Right cardiac atrium (tissue), 5 donors: Measurements from ENCODE around the gene PPP1R9A. TPM values are rescaled to one million over a fixed set of nuclear protein-coding genes. Genes with fewer than 3 reads are reported as not detected.
A peak's percentile ranks its signal among the peaks of the same experiment; 100 is the strongest.

Experiments
- ATAC-seq, 2 donors: fragments of 200-7000 bp; cut with Tn5 transposase; one replicate each; pipeline versions ENCODE4 v1.8.0 to v1.9.1; 2020; ENCODE audit warnings: moderate library complexity in 2 of 2, mild to moderate bottlenecking in 1 of 2
- DNase-seq, 3 donors: peaks; one replicate each; pipeline ENCODE4 v3.0.0-alpha.2; 2020
- H3K27ac ChIP-seq: one replicate; pipeline ENCODE4 v1.5.1; 2013; ENCODE audit warnings: mild to moderate bottlenecking, low read length, control low read depth, moderate library complexity
- H3K27me3 ChIP-seq: one replicate; pipeline ENCODE4 v1.6.1; 2013; ENCODE audit not compliant: control insufficient read depth, insufficient read depth
- H3K4me1 ChIP-seq: one replicate; pipeline ENCODE4 v1.6.1; 2013; ENCODE audit warnings: low read length; ENCODE audit not compliant: control insufficient read depth, insufficient read depth
- H3K4me3 ChIP-seq: one replicate; pipeline ENCODE4 v1.5.1; 2013; ENCODE audit warnings: low read length, control low read depth
- H3K9me3 ChIP-seq: one replicate; pipeline ENCODE4 v1.6.1; 2013; ENCODE audit warnings: low read length; ENCODE audit not compliant: control insufficient read depth
- WGBS: extraction: QIAGEN DNeasy Blood & Tissue Kit; methylation state at CpG from one replicate; pipeline ENCODE4 v1.1.7; 2013; 5-methylcytosine and 5-hydroxymethylcytosine counted together
- intact Hi-C, 4 donors: fragments of 100-400 bp; cut with DNase I; formaldehyde crosslinking; loops; one replicate each; pipeline versions ENCODE4 v1.11.0 to v1.14.0; 2022 to 2023
- polyA plus RNA-seq: library from polyadenylated mRNA; stranded (reverse); fragments of 200-250 nt; gene quantifications from one replicate; pipeline ENCODE4 v1.2.3, GENCODE V29; 2013
- total RNA-seq, 4 donors: library from RNA; stranded (reverse); fragmentation: NEBNext Ultra II Directional; extraction: Animal tissue kit (Norgen Biotek cat#: 25700); gene quantifications; one replicate each; pipeline ENCODE4 v1.2.1, GENCODE V29; 2021
- donor health status: healthy with polysubstance abuse.
- donor health status: DM: no; HTN: yes; CAD: no.
- donor health status: DM: no; HTN: no; CAD: no.
- donor health status: DM: no; HTN: yes; CAD: no; lungs with severe emphysema.
- donor health status: DM: yes; HTN: yes; CAD: no.

The PPP1R9A gene
- total and polyA plus RNA-seq, 5 donors, result 3.7 to 37.3 (median 28.5) TPM

GRCh38 chr7:94912085-94912484 is 4.7 kb downstream of the PPP1R9A start:
- no peaks in the 10 kb centered on the region for H3K27me3 ChIP-seq
- H3K4me1 ChIP-seq, result no peaks in the 10 kb centered on the region
- no peak overlapping the region for H3K4me3 ChIP-seq
- no peak overlapping the region for H3K27ac ChIP-seq
- DNase-seq (no peak), ATAC-seq (no peak)
- H3K9me3 ChIP-seq, result no peaks in the 10 kb centered on the region
- intact Hi-C loops, result no loop called here

DNA sequence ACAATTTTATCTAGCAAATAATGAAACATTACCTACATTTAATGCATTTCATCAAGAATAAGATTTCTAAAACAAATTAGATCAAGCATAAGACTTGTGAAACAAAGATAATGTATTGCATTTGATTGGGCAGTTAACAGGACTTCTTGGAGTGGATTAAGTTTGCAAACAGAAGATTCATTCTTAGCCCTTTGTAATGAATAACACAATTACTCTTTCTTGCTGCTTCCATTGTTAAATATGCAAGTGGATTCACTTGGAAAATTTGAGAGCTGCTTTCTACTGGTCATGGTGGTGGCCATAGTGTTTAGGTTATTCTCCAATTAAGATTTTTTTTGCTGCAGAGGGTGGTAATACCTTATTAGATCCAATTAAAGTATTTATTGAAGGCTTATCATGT is 6.0 kb downstream of the PPP1R9A start:
- no peaks in the 10 kb centered on the region for H3K27me3 ChIP-seq
- H3K4me1 ChIP-seq, result no peaks in the 10 kb centered on the region
- intact Hi-C loops, result no loop called here
- no peaks in the 10 kb centered on the region for H3K9me3 ChIP-seq
- H3K27ac ChIP-seq, result no peak overlapping the region
- ATAC-seq, result no peak
- H3K4me3 ChIP-seq, result no peak overlapping the region
- no peak for DNase-seq

DNA sequence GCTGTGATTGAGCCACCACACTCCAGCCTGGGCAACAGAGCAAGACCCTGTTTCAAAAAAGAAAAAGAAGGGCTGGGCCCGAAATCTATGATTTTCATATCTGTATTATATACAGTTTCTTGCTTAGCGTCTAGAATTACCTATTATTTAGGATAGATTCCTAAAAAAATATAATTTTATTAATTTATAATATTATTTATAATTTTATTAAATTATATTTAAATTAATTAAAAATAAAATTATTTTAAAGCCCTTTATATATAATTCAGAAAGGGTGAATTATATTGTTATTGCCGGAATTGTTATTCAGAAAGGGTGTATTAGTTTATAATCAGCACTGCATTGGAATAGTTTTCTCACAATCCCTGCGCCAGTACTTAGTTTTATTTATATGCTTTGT is 14.5 kb downstream of the PPP1R9A start:
- Histone ChIP-seq H3K27me3 (no peaks in the 10 kb centered on the region), H3K4me1 (no peaks in the 10 kb centered on the region), H3K27ac (no peak overlapping the region), H3K9me3 (no peaks in the 10 kb centered on the region), H3K4me3 (no peak overlapping the region)
- intact Hi-C loops, result no loop called here
- no peak for DNase-seq
- WGBS, result 84% methylated on average over 4 of the region's 4 CpGs
- ATAC-seq, result no peak

DNA sequence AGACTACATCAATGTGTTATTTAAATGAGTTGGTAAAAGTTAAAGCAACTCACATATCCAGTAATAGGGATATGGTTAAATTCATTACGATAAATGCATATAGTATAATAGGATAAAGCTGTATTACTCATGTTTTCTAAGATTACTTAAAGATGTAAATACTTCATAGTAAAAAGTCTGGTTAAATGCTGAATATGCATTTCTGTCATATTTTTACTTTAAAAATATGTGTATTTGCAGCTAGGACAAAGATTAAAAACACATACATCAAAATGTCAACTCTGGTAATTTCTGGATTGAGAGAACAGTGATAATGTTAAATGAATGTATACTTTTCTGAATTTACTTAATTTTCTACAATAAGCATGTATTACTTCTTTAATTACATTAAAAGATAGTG is 15.1 kb downstream of the PPP1R9A start:
- no peaks in the 10 kb centered on the region for H3K4me1 ChIP-seq
- no peaks in the 10 kb centered on the region for H3K9me3 ChIP-seq
- 97% methylated on average over 1 of the region's 1 CpG for WGBS
- DNase-seq (no peak), ATAC-seq (no peak)
- H3K27me3 ChIP-seq, result no peaks in the 10 kb centered on the region
- intact Hi-C loops, result no loop called here
- no peak overlapping the region for H3K27ac ChIP-seq
- no peak overlapping the region for H3K4me3 ChIP-seq

DNA sequence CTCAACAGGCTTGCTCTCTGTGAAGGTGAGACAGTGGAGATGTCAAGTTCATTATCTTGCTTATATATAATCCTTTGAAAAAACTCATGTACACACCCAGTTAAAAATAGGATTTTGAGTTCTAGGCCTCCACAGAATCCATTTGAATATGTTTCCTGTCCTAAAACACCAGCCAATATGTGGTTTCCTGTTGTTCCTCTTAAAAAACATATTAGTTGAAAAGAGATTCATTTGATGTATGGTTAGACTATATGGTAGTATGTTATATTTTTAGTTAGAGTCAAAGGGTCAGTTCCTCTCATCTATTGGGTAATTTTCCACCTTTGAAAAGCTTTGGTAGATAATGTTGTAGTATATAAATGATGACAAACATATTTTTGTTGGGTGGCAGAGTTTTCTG is 16.0 kb downstream of the PPP1R9A start:
- ATAC-seq, result no peak
- Histone ChIP-seq H3K27me3 (no peaks in the 10 kb centered on the region), H3K9me3 (no peaks in the 10 kb centered on the region), H3K4me3 (no peak overlapping the region), H3K4me1 (no peaks in the 10 kb centered on the region), H3K27ac (no peak overlapping the region)
- intact Hi-C loops, result no loop called here
- no peak for DNase-seq

- intact Hi-C loops, result no loop called here
- no peak overlapping the region for H3K4me3 ChIP-seq
- DNase-seq (no peak), ATAC-seq (no peak)
- H3K27me3 ChIP-seq, result no peaks in the 10 kb centered on the region
- H3K27ac ChIP-seq, result no peak overlapping the region
- no peaks in the 10 kb centered on the region for H3K9me3 ChIP-seq
- no peaks in the 10 kb centered on the region for H3K4me1 ChIP-seq
These were observed 20.8 kb downstream of the PPP1R9A start for GRCh38 chr7:94928168-94928707.

GRCh38 chr7:94933256-94933990 is 26.0 kb downstream of the PPP1R9A start:
- peak; percentile 55 to 64 for ATAC-seq
- Histone ChIP-seq H3K27ac (no peak overlapping the region), H3K9me3 (no peaks in the 10 kb centered on the region), H3K4me1 (no peaks in the 10 kb centered on the region), H3K4me3 (no peak overlapping the region), H3K27me3 (no peaks in the 10 kb centered on the region)
- intact Hi-C loops, result no loop called here
- DNase-seq, result no peak
- WGBS, result 36% methylated on average over 3 of the region's 3 CpGs

DNA sequence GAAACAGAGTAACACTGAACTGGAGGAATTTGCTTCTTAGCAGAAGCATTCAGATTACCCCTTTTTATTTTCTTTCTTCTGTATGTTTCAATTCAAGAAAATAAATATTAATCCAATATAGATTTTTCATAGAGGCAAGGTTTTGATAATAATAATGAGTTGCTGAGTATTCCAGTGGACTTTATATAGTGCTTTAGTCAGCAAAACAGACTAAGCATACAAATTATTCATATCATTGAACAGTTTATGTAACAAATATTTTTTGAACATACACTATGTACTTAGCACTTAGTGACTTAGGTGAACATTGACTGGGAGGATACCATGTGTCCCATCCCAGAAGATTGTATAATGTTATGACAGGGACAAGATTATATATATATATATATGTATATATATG is 32.0 kb downstream of the PPP1R9A start:
- no peaks in the 10 kb centered on the region for H3K4me1 ChIP-seq
- intact Hi-C loops, result no loop called here
- no peak for ATAC-seq

DNA sequence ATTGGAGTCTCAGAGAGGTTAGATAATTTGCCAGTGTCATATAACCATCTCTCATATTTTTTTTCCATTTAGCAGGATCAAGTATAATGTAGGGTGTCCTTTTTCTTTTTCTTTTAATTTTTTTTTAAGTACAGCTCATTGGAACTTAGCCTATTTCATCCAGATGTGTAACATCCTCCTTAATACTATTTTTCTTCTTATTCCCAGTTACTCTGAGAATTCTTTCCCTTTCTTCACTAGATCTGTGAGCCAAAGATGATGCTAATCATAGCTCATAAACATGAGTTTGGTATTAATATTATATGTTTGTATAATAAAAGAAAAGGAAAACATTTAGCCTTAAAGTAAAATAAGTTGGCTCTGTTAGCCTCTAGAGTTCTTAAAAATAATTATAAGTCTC is 32.8 kb downstream of the PPP1R9A start:
- intact Hi-C loops, result no loop called here
- H3K27ac ChIP-seq, result no peak overlapping the region
- no peak overlapping the region for H3K4me3 ChIP-seq
- H3K27me3 ChIP-seq, result no peaks in the 10 kb centered on the region
- DNase-seq, result no peak
- no peaks in the 10 kb centered on the region for H3K9me3 ChIP-seq
- no peaks in the 10 kb centered on the region for H3K4me1 ChIP-seq
- no peak for ATAC-seq

More for the DNA sequence above, 32.0 kb downstream of the PPP1R9A start:
- no peak for DNase-seq
- Histone ChIP-seq H3K27ac (no peak overlapping the region), H3K4me3 (no peak overlapping the region), H3K9me3 (no peaks in the 10 kb centered on the region), H3K27me3 (no peaks in the 10 kb centered on the region)

- no peak for ATAC-seq
- 95% methylated on average over 3 of the region's 3 CpGs for WGBS
- no peak overlapping the region for H3K27ac ChIP-seq
These were observed 34.6 kb downstream of the PPP1R9A start for GRCh38 chr7:94941844-94942632.

DNA sequence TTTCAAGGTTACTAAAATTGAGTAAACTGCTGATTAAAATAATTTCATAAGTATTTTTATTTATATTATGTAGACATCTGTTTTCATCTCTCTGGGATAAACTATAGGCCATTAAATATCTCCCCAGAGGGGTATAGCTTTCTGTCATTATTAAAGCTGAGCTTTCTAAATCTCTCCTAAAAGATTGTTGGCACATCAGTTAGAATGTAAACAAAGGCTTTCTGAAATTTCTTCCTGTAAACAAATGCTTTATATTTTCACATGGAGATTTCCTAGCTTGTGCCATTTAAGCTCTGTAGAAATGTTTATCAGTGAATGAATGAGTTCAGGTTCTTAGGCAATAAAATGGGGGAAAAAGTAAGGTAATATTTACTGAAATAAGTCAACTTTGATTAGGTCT is 35.7 kb downstream of the PPP1R9A start:
- Histone ChIP-seq H3K4me3 (no peak overlapping the region), H3K4me1 (no peaks in the 10 kb centered on the region), H3K27ac (no peak overlapping the region), H3K9me3 (no peaks in the 10 kb centered on the region), H3K27me3 (no peaks in the 10 kb centered on the region)
- intact Hi-C loops, result no loop called here
- no peak for ATAC-seq
- DNase-seq, result no peak

More at GRCh38 chr7:94941844-94942632, 34.6 kb downstream of the PPP1R9A start:
- peak in 1 of 3 donors; percentile 21 for DNase-seq
- Histone ChIP-seq H3K9me3 (no peaks in the 10 kb centered on the region), H3K4me1 (no peaks in the 10 kb centered on the region), H3K4me3 (no peak overlapping the region), H3K27me3 (no peaks in the 10 kb centered on the region)
- intact Hi-C loops, result no loop called here
